ENCODE results near the gene SLC39A8. TPM values are rescaled to one million over a fixed set of nuclear protein-coding genes. Genes with fewer than 3 reads are reported as not detected.

Gene SLC39A8
- total RNA-seq, 1 donor from 2014 or later: 7.9 TPM

- no peak for DNase-seq (ENCODE audit: low spot score in 2 of 2, unreplicated experiment in 2 of 2)
- peaks cover 18% of the 10 kb centered on the region for H3K4me1 Mint-ChIP-seq
- no peak overlapping the region for H3K4me3 Mint-ChIP-seq
These were observed 3.4 kb upstream of the SLC39A8 start for GRCh38 chr4:102348701-102349100.

GRCh38 chr4:102345795-102346100 is 466 bp upstream of the SLC39A8 start:
- Mint-ChIP-seq H3K27ac (peak overlapping the region; percentile 82), H3K4me1 (peaks cover 29% of the 10 kb centered on the region), H3K36me3 (no peaks in the 10 kb centered on the region), H3K9me3 (no peaks in the 10 kb centered on the region), H3K4me3 (peak overlapping the region; percentile 79), H3K27me3 (ENCODE audit: low read depth) (peaks cover 5% of the 10 kb centered on the region)
- no peak for TF ChIP-seq CTCF (IDR thresholded peaks at IDR 0.05; ENCODE audit: unreplicated experiment)
- DNase-seq (ENCODE audit: low spot score in 2 of 2, unreplicated experiment in 2 of 2): no peak

More at GRCh38 chr4:102348701-102349100, 3.4 kb upstream of the SLC39A8 start:
- no peak for TF ChIP-seq CTCF (IDR thresholded peaks at IDR 0.05; ENCODE audit: unreplicated experiment)
- no peaks in the 10 kb centered on the region for H3K36me3 Mint-ChIP-seq
- no peak overlapping the region for H3K27ac Mint-ChIP-seq
- no peaks in the 10 kb centered on the region for H3K9me3 Mint-ChIP-seq
- peaks cover 5% of the 10 kb centered on the region for H3K27me3 Mint-ChIP-seq (ENCODE audit: low read depth)

DNA sequence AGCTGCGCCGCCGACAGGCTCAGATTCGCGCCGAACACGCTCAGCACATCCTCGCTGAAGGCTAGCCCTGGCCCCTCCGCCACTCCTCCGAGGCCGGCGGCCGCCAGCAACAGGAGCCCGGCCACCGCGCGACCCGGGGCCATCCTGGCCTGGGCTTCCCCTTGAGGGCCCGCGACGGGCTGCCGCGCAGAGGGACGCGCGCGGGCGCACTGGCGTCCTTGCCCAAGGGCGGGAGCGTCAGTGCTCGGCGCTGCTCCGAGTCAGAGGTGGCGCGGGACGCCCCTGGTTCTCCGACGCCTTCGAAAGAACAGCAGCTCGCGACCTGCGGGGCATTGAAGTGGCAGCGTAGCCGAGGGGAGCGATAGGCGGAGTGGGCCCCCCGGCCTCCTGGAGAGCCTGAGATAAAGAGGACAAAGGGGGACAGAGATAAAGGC is 745 bp downstream of the SLC39A8 start:
- peak; percentile 26 to 61 for DNase-seq (ENCODE audit: low spot score in 2 of 2, unreplicated experiment in 2 of 2)
- Mint-ChIP-seq H3K27me3 (ENCODE audit: low read depth) (peaks cover 3% of the 10 kb centered on the region), H3K4me1 (peaks cover 36% of the 10 kb centered on the region), H3K9me3 (no peaks in the 10 kb centered on the region), H3K27ac (peak overlapping the region; percentile 87), H3K36me3 (no peaks in the 10 kb centered on the region), H3K4me3 (peak overlapping the region; percentile 79)
- TF ChIP-seq CTCF (IDR thresholded peaks at IDR 0.05; ENCODE audit: unreplicated experiment): no peak

GRCh38 chr4:102343964-102344519 is 1.2 kb downstream of the SLC39A8 start:
- Mint-ChIP-seq H3K27me3 (ENCODE audit: low read depth) (peaks cover 3% of the 10 kb centered on the region), H3K36me3 (no peaks in the 10 kb centered on the region), H3K27ac (no peak overlapping the region), H3K4me1 (peaks cover 39% of the 10 kb centered on the region), H3K4me3 (peak overlapping the region; percentile 79), H3K9me3 (no peaks in the 10 kb centered on the region)
- DNase-seq (ENCODE audit: low spot score in 2 of 2, unreplicated experiment in 2 of 2): no peak
- no peak for TF ChIP-seq CTCF (IDR thresholded peaks at IDR 0.05; ENCODE audit: unreplicated experiment)

DNA sequence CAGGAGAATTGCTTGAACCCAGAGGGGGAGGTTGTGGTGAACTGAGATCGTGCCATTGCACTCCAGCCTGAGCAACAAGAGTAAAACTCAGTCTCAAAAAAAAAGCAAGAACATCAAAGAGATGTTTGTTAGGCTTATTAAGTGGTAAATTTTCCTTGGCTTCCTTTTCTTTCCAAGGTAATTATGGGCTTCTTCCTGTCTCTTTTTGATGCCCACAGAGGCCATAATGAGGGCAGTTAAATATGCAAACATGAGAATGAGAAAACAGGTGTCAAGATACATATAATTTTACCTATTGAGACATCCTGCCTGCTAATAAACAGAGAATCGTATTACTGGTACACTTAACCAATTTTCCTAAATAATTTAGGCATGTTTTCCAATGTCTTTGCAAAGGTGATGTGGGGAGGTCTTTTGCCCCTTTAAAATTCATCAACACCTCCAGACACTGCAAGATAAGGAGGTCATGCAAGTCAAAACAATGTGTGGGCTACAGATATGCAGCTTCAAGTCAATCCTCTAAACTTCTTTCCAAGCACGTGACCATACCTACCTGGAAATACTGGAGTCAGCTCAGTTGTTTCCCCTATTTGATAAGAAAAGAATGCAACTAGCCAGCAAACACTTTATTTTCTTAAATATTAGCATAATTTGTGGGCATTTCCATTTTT is 2.7 kb downstream of the SLC39A8 start:
- peaks cover 3% of the 10 kb centered on the region for H3K27me3 Mint-ChIP-seq (ENCODE audit: low read depth)
- TF ChIP-seq CTCF (IDR thresholded peaks at IDR 0.05; ENCODE audit: unreplicated experiment): no peak
- peaks cover 39% of the 10 kb centered on the region for H3K4me1 Mint-ChIP-seq
- no peak overlapping the region for H3K27ac Mint-ChIP-seq
- peak overlapping the region; percentile 39 for H3K4me3 Mint-ChIP-seq
- no peak for DNase-seq (ENCODE audit: low spot score in 2 of 2, unreplicated experiment in 2 of 2)
- no peaks in the 10 kb centered on the region for H3K36me3 Mint-ChIP-seq
- H3K9me3 Mint-ChIP-seq: no peaks in the 10 kb centered on the region
